C4-2B (cell line): ENCODE results near the gene HSD17B11.
A peak's percentile ranks its signal among the peaks of the same experiment; 100 is the strongest.
"Not testable (repeated sequence)": the region's sequence is repeated elsewhere in the genome, so short reads cannot be mapped to it uniquely, and the experiment has no call there.

Experiments used
- H3K27ac ChIP-seq: fragments of 450-650 bp; 2 replicates; pipeline ENCODE4 v1.5.1; 2017
- CTCF ChIP-seq: fragments of 450-650 bp; conservative IDR thresholded peaks from 2 replicates; pipeline ENCODE4 v1.5.1; 2017; ENCODE audit warnings: mild to moderate bottlenecking
- ZFX ChIP-seq: fragments of 450-650 bp; IDR thresholded peaks from 2 replicates; pipeline ENCODE4 v1.6.1; 2017

Gene HSD17B11

GRCh38 chr4:87390891-87391575 lies at the start of gene HSD17B11:
TSS of gene HSD17B11 (minus strand) at chr4:87391188. CDS start at chr4:87391070, 118 bp downstream.
- peak; percentile 26 for TF ChIP-seq CTCF
- no peak for TF ChIP-seq ZFX
- peak within 1 kb of the TSS; percentile 36 for H3K27ac ChIP-seq

- no peak overlapping the region for H3K27ac ChIP-seq
- no peak for TF ChIP-seq ZFX
- TF ChIP-seq CTCF, result no peak
Observed at GRCh38 chr4:87433342-87433741, 42.4 kb upstream of the HSD17B11 start.

- TF ChIP-seq ZFX (no peak), CTCF (no peak)
- no peak overlapping the region for H3K27ac ChIP-seq
Observed at GRCh38 chr4:87430038-87430437, 39.0 kb upstream of the HSD17B11 start.

GRCh38 chr4:87428979-87429378 lies 38.0 kb upstream of the HSD17B11 start:
- TF ChIP-seq CTCF, result no peak
- TF ChIP-seq ZFX, result no peak
- H3K27ac ChIP-seq, result no peak overlapping the region

GRCh38 chr4:87427518-87427868 lies 36.5 kb upstream of the HSD17B11 start:
- H3K27ac ChIP-seq, result no peak overlapping the region
- no peak for TF ChIP-seq ZFX
- no peak for TF ChIP-seq CTCF

- TF ChIP-seq ZFX, result no peak
- TF ChIP-seq CTCF, result no peak
- H3K27ac ChIP-seq, result no peak overlapping the region
Observed at GRCh38 chr4:87426865-87427517, 36.0 kb upstream of the HSD17B11 start.

GRCh38 chr4:87425711-87426110 lies 34.7 kb upstream of the HSD17B11 start:
- H3K27ac ChIP-seq, result no peak overlapping the region
- TF ChIP-seq ZFX (no peak), CTCF (no peak)

GRCh38 chr4:87424099-87424543 lies 33.1 kb upstream of the HSD17B11 start:
- not testable (repeated sequence) for H3K27ac ChIP-seq
